Muscle of leg (tissue), 16 donors: ENCODE measurements around the gene DOCK7. TPM values are rescaled to one million over a fixed set of nuclear protein-coding genes. Genes with fewer than 3 reads are reported as not detected.
A peak's percentile ranks its signal among the peaks of the same experiment; 100 is the strongest.

ENCODE experiments used
- DNase-seq: peaks from one replicate; pipeline ENCODE4 v3.0.0; 2013
- H3K27ac ChIP-seq: one replicate; pipeline ENCODE4 v1.5.1; 2013; ENCODE audit warnings: mild to moderate bottlenecking, low read length, control low read depth
- H3K27me3 ChIP-seq: one replicate; pipeline ENCODE4 v1.6.1; 2013; ENCODE audit warnings: low read length; ENCODE audit not compliant: control insufficient read depth, insufficient read depth
- H3K36me3 ChIP-seq: one replicate; pipeline ENCODE4 v1.6.1; 2013; ENCODE audit warnings: low read length; ENCODE audit not compliant: control insufficient read depth, insufficient read depth
- H3K4me1 ChIP-seq: one replicate; pipeline ENCODE4 v1.6.1; 2013; ENCODE audit warnings: low read length; ENCODE audit not compliant: control insufficient read depth, insufficient read depth
- H3K4me3 ChIP-seq: one replicate; pipeline ENCODE4 v1.5.1; 2013; ENCODE audit warnings: low read length, control low read depth
- H3K9me3 ChIP-seq: replicated peaks from 2 replicates; pipeline ENCODE4 v1.6.1; 2013; ENCODE audit warnings: low read depth, low read length; ENCODE audit not compliant: control insufficient read depth
- WGBS: methylation state at CpG from one replicate; pipeline ENCODE4 v1.1.5; 2013; ENCODE audit warnings: missing lambda C conversion rate; ENCODE audit not compliant: insufficient coverage; 5-methylcytosine and 5-hydroxymethylcytosine counted together
- long read RNA-seq, 11 donors: transcript quantifications; one replicate each; lab custom pipeline, GENCODE V29; 2026
- polyA plus RNA-seq, 8 donors: library from polyadenylated mRNA; unstranded; fragments of 120-200 nt; gene quantifications; one replicate each; pipeline versions ENCODE4 v1.2.1 to v1.2.3, GENCODE V29; 2013; ENCODE audit warnings: inconsistent platforms in 1 of 8, low replicate concordance in 1 of 8; ENCODE audit not compliant: insufficient read length in 8 of 8, insufficient read depth in 1 of 8
- total RNA-seq: library from RNA; stranded (reverse); fragments of 120-200 nt; gene quantifications from one replicate; pipeline ENCODE4 v1.2.4, GENCODE V29; 2013

DOCK7 gene
- total RNA-seq = 43.8 TPM
- 10 to 100 TPM; 28.8 to 40.1 (median 36.1) TPM for polyA plus RNA-seq
- long read RNA-seq, donor 1 = 0 reads
- long read RNA-seq, donor 2 = 0 reads
- long read RNA-seq, donor 3, partial matches to known transcripts = 0 of 1 reads
- long read RNA-seq, donor 3, other reads (novel, unspliced or antisense) = 0 of 1 reads
- long read RNA-seq, donor 4, partial matches to known transcripts = 5 of 6 reads
- long read RNA-seq, donor 4, other reads (novel, unspliced or antisense) = 0 of 6 reads
- long read RNA-seq, donor 5, partial matches to known transcripts = 9 of 26 reads
- long read RNA-seq, donor 5, other reads (novel, unspliced or antisense) = 17 of 26 reads
- long read RNA-seq, donor 6, partial matches to known transcripts = 5 of 9 reads
- long read RNA-seq, donor 6, other reads (novel, unspliced or antisense) = 0 of 9 reads
- long read RNA-seq, donor 7, partial matches to known transcripts = 0 of 1 reads
- long read RNA-seq, donor 7, other reads (novel, unspliced or antisense) = 0 of 1 reads
- long read RNA-seq, donor 8, partial matches to known transcripts = 0 of 1 reads
- long read RNA-seq, donor 8, other reads (novel, unspliced or antisense) = 0 of 1 reads
- long read RNA-seq, donor 9, partial matches to known transcripts = 0 of 1 reads
- long read RNA-seq, donor 9, other reads (novel, unspliced or antisense) = 0 of 1 reads
- long read RNA-seq, donor 10, full-length matches to known transcripts = 4 of 17 reads
- long read RNA-seq, donor 10, partial matches to known transcripts = 13 of 17 reads
- long read RNA-seq, donor 10, other reads (novel, unspliced or antisense) = 0 of 17 reads
- long read RNA-seq, donor 11, partial matches to known transcripts = 0 of 1 reads
- long read RNA-seq, donor 11, other reads (novel, unspliced or antisense) = 0 of 1 reads

GRCh38 chr1:62687903-62688686, at the start of gene DOCK7:
DOCK7 (minus strand) TSS chr1:62688386; CDS start chr1:62688264, 122 bp downstream.
- peaks cover 15% of the 10 kb centered on the region for H3K4me1 ChIP-seq
- under 1% methylated on average over 101 of the region's 107 CpGs for WGBS

DNA sequence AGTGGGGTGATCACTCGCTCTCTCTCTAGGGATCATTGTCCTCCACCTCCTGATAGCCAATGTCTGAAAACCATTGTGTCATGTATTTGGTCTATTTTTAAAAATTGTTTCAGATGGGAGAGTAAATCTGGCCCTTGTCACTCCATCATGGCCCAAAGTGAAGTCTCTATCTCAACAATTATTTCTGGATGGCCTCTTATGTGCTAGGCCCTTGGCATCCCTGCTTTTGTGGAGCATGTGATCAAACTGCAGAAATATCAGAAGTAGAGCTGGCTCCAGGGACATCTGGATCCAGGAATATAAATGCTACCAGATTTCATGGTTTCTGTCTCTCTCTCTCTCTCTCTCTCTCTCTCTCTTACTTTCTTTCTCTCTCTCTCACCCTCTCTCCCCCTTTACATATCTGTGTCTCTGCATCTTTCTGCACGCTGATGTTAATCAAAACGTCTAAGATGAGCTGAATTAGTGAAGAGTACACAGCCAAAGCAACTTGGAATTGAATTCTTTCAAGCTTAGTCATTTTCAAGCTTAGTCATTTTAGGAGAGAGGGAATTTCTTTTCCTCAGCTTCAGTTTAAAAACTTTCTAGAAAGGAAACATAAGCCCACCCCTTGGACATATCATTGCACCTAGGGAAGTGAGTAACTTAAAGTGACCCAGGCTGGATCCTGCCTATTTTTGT, 47.4 kb upstream of the DOCK7 start:
- peak; percentile 88 for DNase-seq
- H3K9me3 ChIP-seq = peaks cover 1% of the 10 kb centered on the region

More at GRCh38 chr1:62687903-62688686, at the start of gene DOCK7:
- Histone ChIP-seq H3K4me3 (peak within 1 kb of the TSS; percentile 90), H3K27me3 (no peaks in the 10 kb centered on the region), H3K27ac (peak within 1 kb of the TSS; percentile 89), H3K36me3 (no peaks in the 10 kb centered on the region), H3K9me3 (no peaks in the 10 kb centered on the region)
- peak; percentile 92 for DNase-seq

GRCh38 chr1:62732331-62732730, 44.1 kb upstream of the DOCK7 start:
- no peaks in the 10 kb centered on the region for H3K4me1 ChIP-seq
- 20% methylated on average over 2 of the region's 3 CpGs for WGBS
- peak overlapping the region; percentile 21 for H3K27ac ChIP-seq
- H3K4me3 ChIP-seq = no peak overlapping the region
- H3K27me3 ChIP-seq = no peaks in the 10 kb centered on the region
- no peaks in the 10 kb centered on the region for H3K36me3 ChIP-seq
- no peaks in the 10 kb centered on the region for H3K9me3 ChIP-seq
- peak; percentile 95 for DNase-seq

More for the DNA sequence above, 47.4 kb upstream of the DOCK7 start:
- Histone ChIP-seq H3K4me1 (no peaks in the 10 kb centered on the region), H3K27me3 (no peaks in the 10 kb centered on the region), H3K36me3 (no peaks in the 10 kb centered on the region), H3K27ac (peak overlapping the region; percentile 15), H3K4me3 (no peak overlapping the region)
- WGBS = no CpG with 5 or more reads among the region's 3 CpGs

- H3K27ac ChIP-seq = no peak overlapping the region
- DNase-seq = no peak
- WGBS = 83% methylated on average over 3 of the region's 5 CpGs
- H3K4me1 ChIP-seq = no peaks in the 10 kb centered on the region
- no peaks in the 10 kb centered on the region for H3K27me3 ChIP-seq
- no peaks in the 10 kb centered on the region for H3K36me3 ChIP-seq
- H3K4me3 ChIP-seq = no peak overlapping the region
- H3K9me3 ChIP-seq = no peaks in the 10 kb centered on the region
These were observed 40.8 kb upstream of the DOCK7 start for GRCh38 chr1:62728963-62729362.

DNA sequence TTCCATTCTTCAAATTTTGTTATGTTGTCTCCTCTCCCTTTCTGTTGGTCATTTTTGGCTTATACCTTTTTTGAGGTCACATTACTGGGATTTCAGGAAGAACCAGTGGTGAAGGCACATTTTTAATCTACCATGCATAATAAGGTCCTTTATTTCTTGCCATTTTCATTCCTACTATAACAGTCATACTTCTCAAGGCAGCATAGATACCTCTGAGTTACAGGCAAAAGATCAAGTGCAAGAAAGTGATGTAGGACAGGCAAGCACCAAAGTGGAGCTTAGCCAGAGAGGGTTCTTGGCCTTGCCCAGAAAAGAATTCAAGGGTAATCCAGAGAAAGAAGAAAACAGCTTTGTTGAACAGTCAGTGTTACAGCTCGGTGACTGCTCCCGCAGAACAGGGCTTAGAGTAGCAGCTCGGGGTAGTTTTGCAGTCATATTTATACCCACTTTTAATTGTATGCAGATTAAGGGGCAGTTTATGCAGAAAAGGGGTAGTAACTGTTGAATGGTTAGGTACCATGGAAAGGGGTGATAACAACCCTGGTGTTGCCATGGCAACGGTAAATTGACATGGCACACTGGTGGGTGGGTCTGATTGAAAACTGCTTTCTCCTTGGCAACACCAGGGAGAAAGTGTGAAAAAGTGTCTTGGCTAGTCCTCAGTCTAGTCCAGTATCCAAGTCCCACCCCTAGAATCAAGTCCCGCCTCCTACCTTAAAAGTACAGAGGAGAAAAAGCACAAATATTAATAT, 39.6 kb upstream of the DOCK7 start:
- Histone ChIP-seq H3K27ac (no peak overlapping the region), H3K27me3 (peaks cover 4% of the 10 kb centered on the region), H3K9me3 (no peaks in the 10 kb centered on the region), H3K4me3 (no peak overlapping the region), H3K4me1 (no peaks in the 10 kb centered on the region), H3K36me3 (no peaks in the 10 kb centered on the region)
- no CpG with 5 or more reads among the region's 5 CpGs for WGBS
- no peak for DNase-seq

- Histone ChIP-seq H3K36me3 (no peaks in the 10 kb centered on the region), H3K27ac (no peak overlapping the region), H3K9me3 (no peaks in the 10 kb centered on the region), H3K4me1 (peaks cover 2% of the 10 kb centered on the region), H3K4me3 (no peak overlapping the region), H3K27me3 (peaks cover 4% of the 10 kb centered on the region)
- WGBS = no CpG with 5 or more reads among the region's 2 CpGs
- no peak for DNase-seq
These were observed 37.8 kb upstream of the DOCK7 start for GRCh38 chr1:62726011-62726442.

- WGBS = 0% methylated on average over 1 of the region's 1 CpG
- DNase-seq = peak; percentile 51
- H3K4me1 ChIP-seq = peaks cover 2% of the 10 kb centered on the region
- H3K27me3 ChIP-seq = peaks cover 4% of the 10 kb centered on the region
- no peak overlapping the region for H3K4me3 ChIP-seq
- no peak overlapping the region for H3K27ac ChIP-seq
- H3K9me3 ChIP-seq = no peaks in the 10 kb centered on the region
- no peaks in the 10 kb centered on the region for H3K36me3 ChIP-seq
These were observed 37.1 kb upstream of the DOCK7 start for GRCh38 chr1:62725255-62725654.

DNA sequence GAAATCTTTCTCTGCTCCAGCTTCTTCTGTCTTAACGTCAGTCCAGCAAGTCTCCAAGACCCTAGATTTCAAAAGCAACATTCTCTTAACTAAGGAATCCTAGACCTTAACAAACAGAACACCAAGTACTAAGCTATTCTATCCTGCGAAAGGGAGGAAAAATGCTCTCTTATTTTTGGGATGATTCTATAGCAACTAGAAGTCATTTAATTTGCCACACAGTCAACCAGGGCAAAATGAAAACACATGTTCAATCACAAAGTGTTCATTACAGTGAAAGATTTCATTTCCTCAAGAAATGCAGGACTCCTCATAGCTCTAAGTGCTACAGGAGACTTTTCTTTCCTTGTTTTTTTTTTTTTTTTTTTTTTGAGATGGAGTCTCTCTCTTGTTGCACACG, 36.2 kb upstream of the DOCK7 start:
- no CpG with 5 or more reads among the region's 3 CpGs for WGBS
- Histone ChIP-seq H3K27ac (no peak overlapping the region), H3K4me3 (no peak overlapping the region), H3K9me3 (no peaks in the 10 kb centered on the region), H3K4me1 (peaks cover 2% of the 10 kb centered on the region), H3K36me3 (no peaks in the 10 kb centered on the region), H3K27me3 (peaks cover 4% of the 10 kb centered on the region)
- no peak for DNase-seq

- Histone ChIP-seq H3K27ac (no peak overlapping the region), H3K36me3 (no peaks in the 10 kb centered on the region), H3K4me3 (no peak overlapping the region), H3K9me3 (no peaks in the 10 kb centered on the region), H3K27me3 (peaks cover 4% of the 10 kb centered on the region), H3K4me1 (peaks cover 2% of the 10 kb centered on the region)
- DNase-seq = no peak
- no CpG with 5 or more reads among the region's 2 CpGs for WGBS
These were observed 35.7 kb upstream of the DOCK7 start for GRCh38 chr1:62723883-62724282.
